Measurements from ENCODE around the gene EFNA3.
A peak's percentile ranks its signal among the peaks of the same experiment; 100 is the strongest.

EFNA3 gene

DNA sequence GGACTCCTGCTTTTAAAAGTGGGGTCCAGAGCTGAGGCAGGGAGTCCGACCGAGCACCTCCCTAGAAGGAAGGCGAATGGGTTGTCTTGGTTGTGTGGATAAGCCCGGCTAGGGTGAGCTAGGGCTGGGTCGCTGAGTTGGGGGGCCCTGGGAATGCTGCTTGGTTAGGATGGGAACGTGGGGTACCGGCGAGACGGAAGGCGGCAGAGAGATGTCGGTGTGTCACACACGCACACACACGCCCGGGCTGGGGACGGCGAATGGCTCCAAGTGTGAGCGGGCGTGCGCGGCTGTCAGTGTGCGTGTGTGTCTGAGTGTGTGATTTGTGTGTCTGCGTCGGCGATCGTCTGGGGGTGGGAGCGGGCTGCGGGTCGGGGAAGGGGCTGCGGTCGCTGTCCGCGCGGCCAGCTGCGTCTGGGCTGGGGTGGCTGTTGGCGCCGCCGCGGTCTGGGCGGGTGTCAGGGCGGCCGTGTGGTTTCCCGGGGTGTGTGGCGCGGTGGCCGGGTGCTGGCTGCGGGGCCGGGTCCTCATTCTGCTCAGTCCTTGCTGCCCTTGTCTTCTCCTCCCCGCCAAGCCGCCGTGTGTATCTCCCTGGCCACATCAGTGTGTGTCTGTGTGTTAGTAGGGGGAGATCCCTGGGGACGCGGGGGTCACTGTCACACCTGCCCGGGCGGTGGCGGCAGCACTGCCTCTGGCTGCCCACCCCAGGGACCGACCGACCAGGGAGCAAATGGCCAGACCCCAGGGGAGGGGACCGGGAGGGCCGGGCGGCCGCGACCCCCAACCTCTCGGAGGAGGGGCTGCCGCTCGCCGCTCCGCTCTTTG lies 1.1 kb downstream of the EFNA3 start:
- H3K4me1 Mint-ChIP-seq (ENCODE audit: low read depth): peaks cover 52% of the 10 kb centered on the region
- peaks cover 83% of the 10 kb centered on the region for H3K27me3 Mint-ChIP-seq
- peaks cover 1% of the 10 kb centered on the region for H3K36me3 Mint-ChIP-seq (ENCODE audit: low read depth)
- H3K4me3 Mint-ChIP-seq: peak overlapping the region; percentile 65
- intact Hi-C loops (cut with micrococcal nuclease): loop anchor here (10.0 kb wide), 1 partner anchor 115 kb away; the partner anchor contains the start of gene PYGO2
- no peaks in the 10 kb centered on the region for H3K9me3 Mint-ChIP-seq
- H3K27ac Mint-ChIP-seq: no peak overlapping the region

- H3K27ac Mint-ChIP-seq: no peak overlapping the region
- H3K4me1 Mint-ChIP-seq (ENCODE audit: low read depth): peaks cover 59% of the 10 kb centered on the region
- H3K4me3 Mint-ChIP-seq: no peak overlapping the region
- H3K36me3 Mint-ChIP-seq (ENCODE audit: low read depth): peaks cover 7% of the 10 kb centered on the region
- intact Hi-C loops (cut with micrococcal nuclease): loop anchor here (10.0 kb wide), 1 partner anchor 116 kb away; the partner anchor contains the start of gene PYGO2
- no peaks in the 10 kb centered on the region for H3K9me3 Mint-ChIP-seq
- H3K27me3 Mint-ChIP-seq: peaks cover 77% of the 10 kb centered on the region
Measured at GRCh38 chr1:155080312-155081228, 1.9 kb downstream of the EFNA3 start.

DNA sequence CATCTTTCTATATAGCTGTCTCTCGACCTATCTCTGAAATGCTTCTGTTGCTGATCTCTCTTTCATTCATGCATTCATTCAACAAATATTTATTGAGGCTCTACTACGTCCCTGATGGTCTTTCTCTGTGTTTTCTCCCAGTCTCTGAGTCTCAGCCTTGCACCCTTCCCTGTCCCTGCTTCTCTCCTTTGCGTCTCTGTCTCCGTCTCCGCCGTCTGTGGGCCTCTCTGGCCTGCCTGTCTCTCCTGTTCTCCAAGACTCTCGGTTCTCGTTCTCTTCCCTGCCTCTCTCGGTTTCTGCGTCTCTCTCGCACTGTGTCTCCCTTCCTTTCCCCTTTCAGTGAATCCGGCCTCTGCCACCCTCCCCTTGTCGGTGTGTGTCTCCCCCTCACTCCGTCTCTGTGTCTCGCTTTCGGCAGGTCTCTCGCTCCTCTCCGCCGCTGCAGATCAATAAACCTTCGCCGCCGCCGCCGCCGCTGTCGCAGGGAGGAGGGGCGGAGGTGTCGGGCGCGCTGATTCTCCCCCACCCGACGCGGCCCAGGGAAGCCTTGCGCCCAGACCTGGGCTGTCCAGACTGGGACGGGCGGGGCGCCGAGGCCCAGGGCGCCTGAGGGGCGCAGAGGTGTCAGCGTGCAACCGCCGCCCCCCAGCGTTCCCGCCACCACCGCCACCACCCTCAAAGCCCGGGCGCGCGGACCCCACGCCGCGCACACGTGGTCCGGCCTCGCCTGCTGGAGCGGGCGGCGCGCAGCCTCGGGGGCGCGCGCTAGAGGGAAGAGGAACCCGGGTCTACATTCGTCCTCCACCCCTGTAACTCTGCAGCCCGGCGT lies 3.0 kb downstream of the EFNA3 start:
- Mint-ChIP-seq H3K4me3 (peak overlapping the region; percentile 67), H3K9me3 (no peaks in the 10 kb centered on the region), H3K27ac (peak overlapping the region; percentile 57), H3K27me3 (peaks cover 73% of the 10 kb centered on the region), H3K36me3 (ENCODE audit: low read depth) (peaks cover 7% of the 10 kb centered on the region), H3K4me1 (ENCODE audit: low read depth) (peaks cover 70% of the 10 kb centered on the region)
- intact Hi-C loops (cut with micrococcal nuclease): loop anchor here (10.0 kb wide), 1 partner anchor 117 kb away; the partner anchor contains the start of gene PYGO2

- Mint-ChIP-seq H3K27me3 (peaks cover 70% of the 10 kb centered on the region), H3K9me3 (no peaks in the 10 kb centered on the region), H3K4me1 (ENCODE audit: low read depth) (peaks cover 73% of the 10 kb centered on the region), H3K4me3 (peak overlapping the region; percentile 67), H3K27ac (peak overlapping the region; percentile 57), H3K36me3 (ENCODE audit: low read depth) (peaks cover 7% of the 10 kb centered on the region)
- intact Hi-C loops (cut with micrococcal nuclease): loop anchor here (10.0 kb wide), 1 partner anchor 118 kb away; the partner anchor contains the start of gene PYGO2
Measured at GRCh38 chr1:155082301-155083051, 3.8 kb downstream of the EFNA3 start.

DNA sequence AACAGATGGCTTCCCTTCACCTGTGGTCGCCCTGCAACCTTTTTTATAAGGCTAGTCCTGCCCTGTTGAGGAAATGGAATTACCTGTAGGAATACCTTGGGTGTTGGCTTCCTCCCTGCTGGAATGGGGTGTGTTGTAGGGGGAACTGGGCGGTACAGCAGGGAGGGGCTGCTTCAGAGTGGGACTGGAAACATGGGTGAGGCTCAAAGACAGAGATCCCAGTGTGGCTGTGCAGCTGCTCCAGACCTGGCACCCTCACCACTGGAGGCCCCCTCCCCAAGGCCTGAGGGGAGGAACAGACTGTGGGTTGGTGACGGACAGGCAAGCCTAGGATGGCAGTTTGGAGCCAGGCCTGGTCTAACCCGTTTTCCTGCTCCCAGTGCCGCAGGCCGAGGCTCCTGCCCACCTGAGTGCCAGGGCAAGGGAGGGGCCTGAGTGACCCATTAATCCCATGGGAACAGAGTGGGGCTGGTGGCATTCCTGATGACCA lies 4.5 kb downstream of the EFNA3 start:
- Mint-ChIP-seq H3K9me3 (no peaks in the 10 kb centered on the region), H3K4me1 (ENCODE audit: low read depth) (peaks cover 67% of the 10 kb centered on the region), H3K36me3 (ENCODE audit: low read depth) (peaks cover 7% of the 10 kb centered on the region), H3K27me3 (peaks cover 64% of the 10 kb centered on the region), H3K27ac (no peak overlapping the region), H3K4me3 (no peak overlapping the region)
- intact Hi-C loops (cut with micrococcal nuclease): loop anchor here (10.0 kb wide), 1 partner anchor 118 kb away; the partner anchor contains the start of gene PYGO2

DNA sequence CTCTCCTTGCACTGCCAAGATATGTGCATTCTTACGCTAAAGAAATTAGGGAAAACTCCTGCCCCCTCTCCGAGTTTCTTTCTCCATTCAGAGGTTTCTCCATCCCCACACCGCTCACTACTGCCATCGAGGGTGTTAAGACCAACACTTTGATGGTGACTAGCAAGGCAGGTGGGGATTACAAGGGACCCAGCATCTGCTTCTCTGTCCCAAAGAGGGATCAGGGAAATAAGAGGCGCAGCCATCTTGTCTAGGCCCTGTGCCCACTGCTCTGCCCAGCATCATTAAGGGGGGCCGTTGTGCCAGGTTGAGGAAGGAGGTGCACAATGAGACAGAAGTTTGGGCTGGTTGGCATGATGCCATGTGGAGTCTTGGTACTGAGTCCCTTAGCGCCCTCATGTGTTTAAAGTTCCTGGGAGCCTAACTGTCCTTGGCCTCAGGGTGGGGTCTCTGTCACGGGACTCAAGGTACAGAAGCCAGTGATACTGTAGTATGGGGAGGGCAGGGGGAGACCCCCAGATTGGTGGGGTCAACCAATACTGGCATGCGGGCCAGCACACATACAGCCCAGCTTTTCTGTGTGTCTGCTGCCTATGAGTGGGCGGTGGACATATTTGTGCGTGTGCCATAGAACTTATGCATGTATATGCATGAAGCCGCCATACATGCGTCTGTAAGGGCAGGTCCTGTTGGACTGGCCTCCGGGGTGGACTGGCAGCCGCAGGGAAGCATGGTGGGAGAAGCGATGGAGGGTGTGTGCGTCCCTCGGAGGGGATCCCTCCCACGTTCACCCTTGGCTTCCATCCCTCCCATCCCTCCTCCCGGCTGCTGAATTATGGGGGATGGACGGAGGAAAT lies 5.5 kb downstream of the EFNA3 start:
- Mint-ChIP-seq H3K4me1 (ENCODE audit: low read depth) (peaks cover 67% of the 10 kb centered on the region), H3K27ac (peak overlapping the region; percentile 98), H3K27me3 (peaks cover 56% of the 10 kb centered on the region), H3K36me3 (ENCODE audit: low read depth) (peaks cover 7% of the 10 kb centered on the region), H3K9me3 (no peaks in the 10 kb centered on the region), H3K4me3 (peak overlapping the region; percentile 96)
- intact Hi-C loops (cut with micrococcal nuclease): loop anchor here (1.0 to 10.0 kb wide), 4 partner anchors 13 to 119 kb away; partner anchors contain the start of genes EFNA4 and PYGO2

GRCh38 chr1:155084722-155085503 lies 6.3 kb downstream of the EFNA3 start:
- intact Hi-C loops (cut with micrococcal nuclease): loop anchor here (1.0 to 10.0 kb wide), 5 partner anchors 14 to 418 kb away; partner anchors contain the start of genes EFNA4 and PYGO2
- Mint-ChIP-seq H3K36me3 (ENCODE audit: low read depth) (peaks cover 7% of the 10 kb centered on the region), H3K27me3 (peaks cover 50% of the 10 kb centered on the region), H3K9me3 (no peaks in the 10 kb centered on the region), H3K27ac (peak overlapping the region; percentile 98), H3K4me3 (peak overlapping the region; percentile 96), H3K4me1 (ENCODE audit: low read depth) (peaks cover 59% of the 10 kb centered on the region)

DNA sequence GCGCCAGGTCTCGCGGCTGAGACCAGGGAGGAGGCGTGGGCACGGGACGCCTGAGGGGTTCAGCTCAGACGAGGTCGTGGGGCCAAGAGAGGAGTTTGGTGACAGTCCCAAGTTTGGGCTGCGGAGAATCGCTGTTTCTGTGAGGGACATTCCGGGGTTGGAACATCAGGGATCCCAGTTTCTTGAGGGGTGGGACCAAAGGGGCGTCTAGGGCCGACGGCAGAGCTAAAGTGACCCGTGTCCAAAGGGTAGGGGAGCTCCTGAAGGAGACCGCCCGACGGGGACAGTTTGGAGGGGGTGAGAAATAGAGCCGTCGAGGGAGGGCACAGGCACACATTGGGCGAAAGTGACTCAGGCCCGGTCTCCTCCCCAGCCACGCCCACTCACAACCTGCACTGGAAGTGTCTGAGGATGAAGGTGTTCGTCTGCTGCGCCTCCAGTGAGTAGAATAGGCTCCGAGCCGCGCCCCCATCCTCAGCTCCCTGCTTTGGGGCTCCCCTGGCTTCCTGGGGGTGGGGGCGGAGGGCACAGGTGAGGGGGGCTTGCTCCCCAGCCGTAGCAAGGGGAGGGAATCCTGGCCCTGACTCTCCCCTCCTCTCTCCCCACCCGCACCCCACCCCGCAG lies 7.0 kb downstream of the EFNA3 start:
- no peaks in the 10 kb centered on the region for H3K9me3 Mint-ChIP-seq
- peaks cover 56% of the 10 kb centered on the region for H3K4me1 Mint-ChIP-seq (ENCODE audit: low read depth)
- H3K4me3 Mint-ChIP-seq: peak overlapping the region; percentile 96
- peaks cover 7% of the 10 kb centered on the region for H3K36me3 Mint-ChIP-seq (ENCODE audit: low read depth)
- H3K27me3 Mint-ChIP-seq: peaks cover 47% of the 10 kb centered on the region
- intact Hi-C loops (cut with micrococcal nuclease): loop anchor here (2.0 to 10.0 kb wide), 3 partner anchors 15 to 418 kb away; partner anchors contain the start of gene PYGO2
- peak overlapping the region; percentile 98 for H3K27ac Mint-ChIP-seq

DNA sequence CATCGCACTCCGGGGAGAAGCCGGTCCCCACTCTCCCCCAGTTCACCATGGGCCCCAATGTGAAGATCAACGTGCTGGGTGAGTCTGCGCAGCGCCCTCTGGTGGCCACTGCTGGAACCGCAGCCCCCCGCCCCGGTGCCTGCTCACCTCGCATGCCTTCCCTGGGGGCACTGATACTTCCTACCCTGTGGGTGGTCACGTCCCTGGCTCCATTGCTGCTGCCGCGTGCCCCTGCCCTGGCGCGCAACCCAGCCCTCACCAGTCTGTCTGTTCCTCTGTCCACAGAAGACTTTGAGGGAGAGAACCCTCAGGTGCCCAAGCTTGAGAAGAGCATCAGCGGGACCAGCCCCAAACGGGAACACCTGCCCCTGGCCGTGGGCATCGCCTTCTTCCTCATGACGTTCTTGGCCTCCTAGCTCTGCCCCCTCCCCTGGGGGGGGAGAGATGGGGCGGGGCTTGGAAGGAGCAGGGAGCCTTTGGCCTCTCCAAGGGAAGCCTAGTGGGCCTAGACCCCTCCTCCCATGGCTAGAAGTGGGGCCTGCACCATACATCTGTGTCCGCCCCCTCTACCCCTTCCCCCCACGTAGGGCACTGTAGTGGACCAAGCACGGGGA lies 7.6 kb downstream of the EFNA3 start:
- intact Hi-C loops (cut with micrococcal nuclease): loop anchor here (5.0 to 10.0 kb wide), 2 partner anchors 121 to 419 kb away; partner anchors contain the start of gene PYGO2
- H3K36me3 Mint-ChIP-seq (ENCODE audit: low read depth): peaks cover 7% of the 10 kb centered on the region
- H3K9me3 Mint-ChIP-seq: no peaks in the 10 kb centered on the region
- H3K4me3 Mint-ChIP-seq: peak overlapping the region; percentile 30
- H3K27ac Mint-ChIP-seq: no peak overlapping the region
- H3K4me1 Mint-ChIP-seq (ENCODE audit: low read depth): peaks cover 57% of the 10 kb centered on the region
- H3K27me3 Mint-ChIP-seq: peaks cover 46% of the 10 kb centered on the region

DNA sequence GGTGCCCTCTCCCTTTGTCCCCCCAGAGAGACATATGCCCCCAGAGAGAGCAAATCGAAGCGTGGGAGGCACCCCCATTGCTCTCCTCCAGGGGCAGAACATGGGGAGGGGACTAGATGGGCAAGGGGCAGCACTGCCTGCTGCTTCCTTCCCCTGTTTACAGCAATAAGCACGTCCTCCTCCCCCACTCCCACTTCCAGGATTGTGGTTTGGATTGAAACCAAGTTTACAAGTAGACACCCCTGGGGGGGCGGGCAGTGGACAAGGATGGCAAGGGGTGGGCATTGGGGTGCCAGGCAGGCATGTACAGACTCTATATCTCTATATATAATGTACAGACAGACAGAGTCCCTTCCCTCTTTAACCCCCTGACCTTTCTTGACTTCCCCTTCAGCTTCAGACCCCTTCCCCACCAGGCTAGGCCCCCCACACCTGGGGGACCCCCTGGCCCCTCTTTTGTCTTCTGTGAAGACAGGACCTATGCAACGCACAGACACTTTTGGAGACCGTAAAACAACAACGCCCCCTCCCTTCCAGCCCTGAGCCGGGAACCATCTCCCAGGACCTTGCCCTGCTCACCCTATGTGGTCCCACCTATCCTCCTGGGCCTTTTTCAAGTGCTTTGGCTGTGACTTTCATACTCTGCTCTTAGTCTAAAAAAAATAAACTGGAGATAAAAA lies 8.4 kb downstream of the EFNA3 start:
- peaks cover 47% of the 10 kb centered on the region for H3K27me3 Mint-ChIP-seq
- H3K9me3 Mint-ChIP-seq: no peaks in the 10 kb centered on the region
- H3K27ac Mint-ChIP-seq: no peak overlapping the region

More for the DNA sequence above, 8.4 kb downstream of the EFNA3 start:
- Mint-ChIP-seq H3K4me1 (ENCODE audit: low read depth) (peaks cover 57% of the 10 kb centered on the region), H3K36me3 (ENCODE audit: low read depth) (peaks cover 7% of the 10 kb centered on the region), H3K4me3 (no peak overlapping the region)
- intact Hi-C loops (cut with micrococcal nuclease): loop anchor here (5.0 to 10.0 kb wide), 2 partner anchors 122 to 420 kb away; partner anchors contain the start of gene PYGO2

Data from dendritic cell treated with granulocyte-macrophage colony-stimulating factor and Interleukin-4, amounts not matched to agents 40 ng/mL and 50 ng/mL, for 4 days (primary cell).